Measurements from ENCODE around the gene CS. TPM values are rescaled to one million over a fixed set of nuclear protein-coding genes. Genes with fewer than 3 reads are reported as not detected.
A peak's percentile ranks its signal among the peaks of the same experiment; 100 is the strongest.
"Not testable (repeated sequence)": the region's sequence is repeated elsewhere in the genome, so short reads cannot be mapped to it uniquely, and the experiment has no call there.

Gene CS
- polyA plus RNA-seq, 3 donors, result 55.7 to 156 (median 86.1) TPM

- no peaks in the 10 kb centered on the region for H4K20me1 ChIP-seq (ENCODE audit: insufficient read depth, low read length)
- Mint-ChIP-seq H3K27me3 (ENCODE audit: low read depth in 3 of 3) (no peaks in the 10 kb centered on the region), H3K9me3 (no peaks in the 10 kb centered on the region), H3K27ac (peak overlapping the region in 2 of 7 donors; percentile 11 to 54), H3K36me3 (peaks cover 62 to 65% of the 10 kb centered on the region in 2 donors), H3K4me1 (peaks cover 6% of the 10 kb centered on the region), H3K4me3 (no peak overlapping the region)
- peaks cover 57 to 71% of the 10 kb centered on the region in 2 donors for H3K36me3 ChIP-seq (replicated peaks in 1 of 2; ENCODE audit: control insufficient read depth in 1 of 2, insufficient read depth in 2 of 2, low read length in 2 of 2)
- no peak overlapping the region for H3K4me3 ChIP-seq (replicated peaks in 1 of 3; ENCODE audit: low read depth in 2 of 3, low read length in 3 of 3)
- H3K4me2 ChIP-seq (replicated peaks; ENCODE audit: extremely low read depth, low read length, poor library complexity, severe bottlenecking), result no peak overlapping the region
- no peaks in the 10 kb centered on the region for H3K9me3 ChIP-seq (replicated peaks in 1 of 2; ENCODE audit: control insufficient read depth in 1 of 2, insufficient read depth in 1 of 2, low read length in 2 of 2)
- H3K79me2 ChIP-seq (ENCODE audit: insufficient read depth, low read length), result no peaks in the 10 kb centered on the region
- WGBS (ENCODE audit: insufficient coverage), result 95% methylated on average over 8 of the region's 8 CpGs
- H3K27ac ChIP-seq (ENCODE audit: low read depth in 1 of 2, low read length in 2 of 2), result no peak overlapping the region
- no peak overlapping the region for H3K9ac ChIP-seq (ENCODE audit: insufficient read depth, low read length, poor library complexity, severe bottlenecking)
- H3K27me3 ChIP-seq (ENCODE audit: control insufficient read depth in 2 of 2, insufficient read depth in 2 of 2, low read length in 2 of 2), result no peaks in the 10 kb centered on the region
- no peak overlapping the region for H2AFZ ChIP-seq (ENCODE audit: insufficient read depth, low read depth, low read length, poor library complexity, severe bottlenecking)
- no peak for TF ChIP-seq CTCF (IDR thresholded peaks at IDR 0.05)
- intact Hi-C loops (cut with micrococcal nuclease), result no loop called here
- H3K4me1 ChIP-seq (ENCODE audit: control insufficient read depth in 1 of 2, insufficient read depth in 2 of 2, low read length in 2 of 2), result peaks cover 2 to 12% of the 10 kb centered on the region in 2 donors
- DNase-seq, result no peak
Observed at GRCh38 chr12:56326126-56326525, 26.0 kb upstream of the CS start.

GRCh38 chr12:56324206-56324605, 24.1 kb upstream of the CS start:
- H3K27me3 ChIP-seq (ENCODE audit: control insufficient read depth in 2 of 2, insufficient read depth in 2 of 2, low read length in 2 of 2), result no peaks in the 10 kb centered on the region
- no peak for DNase-seq
- no peak for TF ChIP-seq CTCF (IDR thresholded peaks at IDR 0.05)
- H3K27me3 Mint-ChIP-seq (ENCODE audit: low read depth in 3 of 3), result no peaks in the 10 kb centered on the region
- H3K4me3 ChIP-seq (replicated peaks in 1 of 3; ENCODE audit: low read depth in 2 of 3, low read length in 3 of 3), result no peak overlapping the region
- peaks cover 12% of the 10 kb centered on the region for H3K4me1 Mint-ChIP-seq
- WGBS (ENCODE audit: insufficient coverage), result 100% methylated on average over 2 of the region's 6 CpGs
- no peaks in the 10 kb centered on the region for H3K9me3 Mint-ChIP-seq
- H2AFZ ChIP-seq (ENCODE audit: insufficient read depth, low read depth, low read length, poor library complexity, severe bottlenecking), result no peak overlapping the region
- H3K36me3 ChIP-seq (replicated peaks in 1 of 2; ENCODE audit: control insufficient read depth in 1 of 2, insufficient read depth in 2 of 2, low read length in 2 of 2), result peaks cover 63 to 81% of the 10 kb centered on the region in 2 donors
- no peak overlapping the region for H3K4me2 ChIP-seq (replicated peaks; ENCODE audit: extremely low read depth, low read length, poor library complexity, severe bottlenecking)
- H3K27ac ChIP-seq (ENCODE audit: low read depth in 1 of 2, low read length in 2 of 2), result no peak overlapping the region
- no peaks in the 10 kb centered on the region for H3K9me3 ChIP-seq (replicated peaks in 1 of 2; ENCODE audit: control insufficient read depth in 1 of 2, insufficient read depth in 1 of 2, low read length in 2 of 2)
- H4K20me1 ChIP-seq (ENCODE audit: insufficient read depth, low read length), result no peaks in the 10 kb centered on the region
- peak overlapping the region in 1 of 7 donors; percentile 3 for H3K27ac Mint-ChIP-seq
- no peak overlapping the region for H3K4me3 Mint-ChIP-seq
- intact Hi-C loops (cut with micrococcal nuclease), result no loop called here
- peaks cover 5 to 18% of the 10 kb centered on the region in 2 donors for H3K4me1 ChIP-seq (ENCODE audit: control insufficient read depth in 1 of 2, insufficient read depth in 2 of 2, low read length in 2 of 2)
- peaks cover 70 to 77% of the 10 kb centered on the region in 2 donors for H3K36me3 Mint-ChIP-seq
- no peaks in the 10 kb centered on the region for H3K79me2 ChIP-seq (ENCODE audit: insufficient read depth, low read length)
- no peak overlapping the region for H3K9ac ChIP-seq (ENCODE audit: insufficient read depth, low read length, poor library complexity, severe bottlenecking)

- H3K9ac ChIP-seq (ENCODE audit: insufficient read depth, low read length, poor library complexity, severe bottlenecking); H3K79me2 ChIP-seq (ENCODE audit: insufficient read depth, low read length); H4K20me1 ChIP-seq (ENCODE audit: insufficient read depth, low read length); intact Hi-C loops (cut with micrococcal nuclease); H3K27me3 ChIP-seq (ENCODE audit: control insufficient read depth in 2 of 2, insufficient read depth in 2 of 2, low read length in 2 of 2); H3K4me2 ChIP-seq (replicated peaks; ENCODE audit: extremely low read depth, low read length, poor library complexity, severe bottlenecking); H3K9me3 Mint-ChIP-seq; H3K9me3 ChIP-seq (replicated peaks in 1 of 2; ENCODE audit: control insufficient read depth in 1 of 2, insufficient read depth in 1 of 2, low read length in 2 of 2); H3K27me3 Mint-ChIP-seq (ENCODE audit: low read depth in 3 of 3); H3K4me3 Mint-ChIP-seq; H2AFZ ChIP-seq (ENCODE audit: insufficient read depth, low read depth, low read length, poor library complexity, severe bottlenecking); DNase-seq; H3K4me3 ChIP-seq (replicated peaks in 1 of 3; ENCODE audit: low read depth in 2 of 3, low read length in 3 of 3): not testable (repeated sequence)
- 76% methylated on average over 3 of the region's 8 CpGs for WGBS (ENCODE audit: insufficient coverage)
- peak overlapping the region; percentile 4 to 65 for H3K27ac ChIP-seq (ENCODE audit: low read depth in 1 of 2, low read length in 2 of 2)
- peaks cover 6 to 20% of the 10 kb centered on the region in 2 donors for H3K4me1 ChIP-seq (ENCODE audit: control insufficient read depth in 1 of 2, insufficient read depth in 2 of 2, low read length in 2 of 2)
- Mint-ChIP-seq H3K27ac (peak overlapping the region; percentile 6 to 92 (median 69)), H3K36me3 (peaks cover 58 to 63% of the 10 kb centered on the region in 2 donors), H3K4me1 (peaks cover 12% of the 10 kb centered on the region)
- peaks cover 47 to 64% of the 10 kb centered on the region in 2 donors for H3K36me3 ChIP-seq (replicated peaks in 1 of 2; ENCODE audit: control insufficient read depth in 1 of 2, insufficient read depth in 2 of 2, low read length in 2 of 2)
Observed at GRCh38 chr12:56321610-56322009, 21.5 kb upstream of the CS start.

All from CD14-positive monocyte (primary cell).